ENCODE results near the gene TBC1D7. TPM values are rescaled to one million over a fixed set of nuclear protein-coding genes. Genes with fewer than 3 reads are reported as not detected.

Gene TBC1D7
- polyA plus RNA-seq, 2 of the 4 experiments (the other 2 are of a cell fraction): 34.6 to 55.9 TPM

- no peak for DNase-seq (ENCODE audit: low read depth in 1 of 2, low spot score in 1 of 2)
- Histone ChIP-seq H3K4me3 (no peak overlapping the region), H3K27ac (no peak overlapping the region), H3K4me1 (no peaks in the 10 kb centered on the region), H3K4me2 (no peak overlapping the region), H3K9me3 (no peaks in the 10 kb centered on the region)
- no peak for TF ChIP-seq ZFP36 (IDR thresholded peaks at IDR 0.05; ENCODE audit: borderline replicate concordance, partially characterized antibody)
- no peak for TF ChIP-seq RNF2 (IDR thresholded peaks at IDR 0.05; ENCODE audit: borderline replicate concordance, low read depth)
- TF ChIP-seq REST (IDR thresholded peaks at IDR 0.05): no peak
- no peak for TF ChIP-seq RAD21 (conservative IDR thresholded peaks at IDR 0.05 in 1 of 2, IDR thresholded peaks at IDR 0.05 in 1 of 2)
- TF ChIP-seq, protein P1, sequence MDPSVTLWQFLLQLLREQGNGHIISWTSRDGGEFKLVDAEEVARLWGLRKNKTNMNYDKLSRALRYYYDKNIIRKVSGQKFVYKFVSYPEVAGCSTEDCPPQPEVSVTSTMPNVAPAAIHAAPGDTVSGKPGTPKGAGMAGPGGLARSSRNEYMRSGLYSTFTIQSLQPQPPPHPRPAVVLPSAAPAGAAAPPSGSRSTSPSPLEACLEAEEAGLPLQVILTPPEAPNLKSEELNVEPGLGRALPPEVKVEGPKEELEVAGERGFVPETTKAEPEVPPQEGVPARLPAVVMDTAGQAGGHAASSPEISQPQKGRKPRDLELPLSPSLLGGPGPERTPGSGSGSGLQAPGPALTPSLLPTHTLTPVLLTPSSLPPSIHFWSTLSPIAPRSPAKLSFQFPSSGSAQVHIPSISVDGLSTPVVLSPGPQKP (IDR thresholded peaks at IDR 0.05; ENCODE audit: low read depth, low read length): no peak
- no peak for TF ChIP-seq BCL3 (IDR thresholded peaks at IDR 0.05)
- no peak for TF ChIP-seq RFX5 (IDR thresholded peaks at IDR 0.05)
- no peak for TF ChIP-seq HOXB5 (CRISPR knock-in tag; IDR thresholded peaks at IDR 0.05)
- TF ChIP-seq, protein P2, sequence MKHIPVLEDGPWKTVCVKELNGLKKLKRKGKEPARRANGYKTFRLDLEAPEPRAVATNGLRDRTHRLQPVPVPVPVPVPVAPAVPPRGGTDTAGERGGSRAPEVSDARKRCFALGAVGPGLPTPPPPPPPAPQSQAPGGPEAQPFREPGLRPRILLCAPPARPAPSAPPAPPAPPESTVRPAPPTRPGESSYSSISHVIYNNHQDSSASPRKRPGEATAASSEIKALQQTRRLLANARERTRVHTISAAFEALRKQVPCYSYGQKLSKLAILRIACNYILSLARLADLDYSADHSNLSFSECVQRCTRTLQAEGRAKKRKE (CRISPR knock-in tag; IDR thresholded peaks at IDR 0.05; ENCODE audit: low read depth): no peak
- no peak for TF ChIP-seq SREBF2 (IDR thresholded peaks at IDR 0.05)
- no peak for TF ChIP-seq ESRRA (IDR thresholded peaks at IDR 0.05; ENCODE audit: borderline replicate concordance, low read length)
- no peak for TF ChIP-seq MAZ (IDR thresholded peaks at IDR 0.05; ENCODE audit: borderline replicate concordance, low read depth, low read length)
- ATAC-seq: no peak
- ChIA-PET CTCF (no interaction called here), POLR2A (no interaction called here)
- 79% methylated on average over 6 of the region's 8 CpGs for WGBS (ENCODE audit: missing lambda C conversion rate)
- FAIRE-seq: no peak
These were observed 52.8 kb downstream of the TBC1D7 start for GRCh38 chr6:13275435-13275989.

- DNase-seq (ENCODE audit: low read depth in 1 of 2, low spot score in 1 of 2) (no peak), ATAC-seq (no peak), FAIRE-seq (no peak)
- POLR2A ChIA-PET: no interaction called here
- Histone ChIP-seq H3K27ac (no peak overlapping the region), H3K4me1 (no peaks in the 10 kb centered on the region), H3K4me3 (no peak overlapping the region), H3K4me2 (no peak overlapping the region), H3K9me3 (no peaks in the 10 kb centered on the region)
- TF ChIP-seq HOXA7 (CRISPR knock-in tag; IDR thresholded peaks at IDR 0.05) (no peak), RNF2 (IDR thresholded peaks at IDR 0.05; ENCODE audit: borderline replicate concordance, low read depth) (no peak), KDM5A (IDR thresholded peaks at IDR 0.05) (no peak), CHD2 (IDR thresholded peaks at IDR 0.05; ENCODE audit: low read length, partially characterized antibody) (no peak), FOSL2 (IDR thresholded peaks at IDR 0.05) (no peak), FOSL2 (CRISPR knock-in tag; IDR thresholded peaks at IDR 0.05) (no peak), SMC3 (IDR thresholded peaks at IDR 0.05) (no peak), ZFP36 (IDR thresholded peaks at IDR 0.05; ENCODE audit: borderline replicate concordance, partially characterized antibody) (no peak), TP53 (CRISPR knock-in tag; IDR thresholded peaks at IDR 0.05) (no peak)
- TF ChIP-seq, protein P3, sequence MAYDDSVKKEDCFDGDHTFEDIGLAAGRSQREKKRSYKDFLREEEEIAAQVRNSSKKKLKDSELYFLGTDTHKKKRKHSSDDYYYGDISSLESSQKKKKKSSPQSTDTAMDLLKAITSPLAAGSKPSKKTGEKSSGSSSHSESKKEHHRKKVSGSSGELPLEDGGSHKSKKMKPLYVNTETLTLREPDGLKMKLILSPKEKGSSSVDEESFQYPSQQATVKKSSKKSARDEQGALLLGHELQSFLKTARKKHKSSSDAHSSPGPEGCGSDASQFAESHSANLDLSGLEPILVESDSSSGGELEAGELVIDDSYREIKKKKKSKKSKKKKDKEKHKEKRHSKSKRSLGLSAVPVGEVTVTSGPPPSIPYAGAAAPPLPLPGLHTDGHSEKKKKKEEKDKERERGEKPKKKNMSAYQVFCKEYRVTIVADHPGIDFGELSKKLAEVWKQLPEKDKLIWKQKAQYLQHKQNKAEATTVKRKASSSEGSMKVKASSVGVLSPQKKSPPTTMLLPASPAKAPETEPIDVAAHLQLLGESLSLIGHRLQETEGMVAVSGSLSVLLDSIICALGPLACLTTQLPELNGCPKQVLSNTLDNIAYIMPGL (CRISPR knock-in tag; IDR thresholded peaks at IDR 0.05; ENCODE audit: borderline replicate concordance): no peak
- CTCF ChIA-PET: no interaction called here
- 64% methylated on average over 4 of the region's 6 CpGs for WGBS (ENCODE audit: missing lambda C conversion rate)
These were observed 53.5 kb downstream of the TBC1D7 start for GRCh38 chr6:13274707-13275434.

Data from A549 (cell line).